NCI-H460 (cell line): Measurements from ENCODE around the gene IQGAP2. TPM values are rescaled to one million over a fixed set of nuclear protein-coding genes. Genes with fewer than 3 reads are reported as not detected.

Source experiments
- DNase-seq: peaks from one replicate; pipeline ENCODE4 v3.0.0-alpha.2; 2016; ENCODE audit warnings: low read depth; ENCODE audit errors: extremely low read depth
- total RNA-seq: library from RNA; depleted of rRNA; stranded (reverse); fragments of >200 nt; shearing (Covaris generic); gene quantifications from 2 replicates; pipeline ENCODE4 v1.2.3, GENCODE V29; 2014

IQGAP2 gene
- total RNA-seq, 1 experiment from 2014 or later: 0.15 TPM

GRCh38 chr5:76556511-76557221 is 153.6 kb downstream of the IQGAP2 start:
- no peak for DNase-seq

- no peak for DNase-seq
Measured at GRCh38 chr5:76560952-76561891, 158.1 kb downstream of the IQGAP2 start.

GRCh38 chr5:76561959-76562358 is 158.9 kb downstream of the IQGAP2 start:
- no peak for DNase-seq

GRCh38 chr5:76565009-76565408 is 161.9 kb downstream of the IQGAP2 start:
- DNase-seq: no peak

GRCh38 chr5:76570153-76570552 is 167.1 kb downstream of the IQGAP2 start:
- DNase-seq: no peak

GRCh38 chr5:76571559-76571958 is 168.5 kb downstream of the IQGAP2 start:
- DNase-seq: no peak

- no peak for DNase-seq
Measured at GRCh38 chr5:76576450-76576849, 173.4 kb downstream of the IQGAP2 start.

GRCh38 chr5:76576996-76577395 is 173.9 kb downstream of the IQGAP2 start:
- no peak for DNase-seq

- DNase-seq: no peak
Measured at GRCh38 chr5:76579166-76579937, 176.3 kb downstream of the IQGAP2 start.

GRCh38 chr5:76580981-76581380 is 177.9 kb downstream of the IQGAP2 start:
- DNase-seq: no peak

GRCh38 chr5:76582230-76583162 is 179.4 kb downstream of the IQGAP2 start:
- no peak for DNase-seq

- DNase-seq: peak; percentile 5
Measured at GRCh38 chr5:76583163-76584047, 180.3 kb downstream of the IQGAP2 start.

GRCh38 chr5:76585783-76586217 is 182.7 kb downstream of the IQGAP2 start:
- DNase-seq: no peak

- no peak for DNase-seq
Measured at GRCh38 chr5:76586531-76586930, 183.4 kb downstream of the IQGAP2 start.

- DNase-seq: no peak
Measured at GRCh38 chr5:76590027-76590426, 186.9 kb downstream of the IQGAP2 start.

- no peak for DNase-seq
Measured at GRCh38 chr5:76591366-76591765, 188.3 kb downstream of the IQGAP2 start.

GRCh38 chr5:76592692-76593091 is 189.6 kb downstream of the IQGAP2 start:
- no peak for DNase-seq

GRCh38 chr5:76594107-76594506 is 191.0 kb downstream of the IQGAP2 start:
- DNase-seq: no peak
